C4-2B (cell line): Measurements from ENCODE around the gene NINJ1.
"Not testable (repeated sequence)": the region's sequence is repeated elsewhere in the genome, so short reads cannot be mapped to it uniquely, and the experiment has no call there.

Experiments used
- ZFX ChIP-seq: fragments of 450-650 bp; IDR thresholded peaks from 2 replicates; pipeline ENCODE4 v1.6.1; 2017
- TF ChIP-seq, protein P1 (sequence below): fragments of 450-650 bp; conservative IDR thresholded peaks from 2 replicates; pipeline ENCODE4 v1.5.1; 2017; ENCODE audit warnings: mild to moderate bottlenecking

DNA sequence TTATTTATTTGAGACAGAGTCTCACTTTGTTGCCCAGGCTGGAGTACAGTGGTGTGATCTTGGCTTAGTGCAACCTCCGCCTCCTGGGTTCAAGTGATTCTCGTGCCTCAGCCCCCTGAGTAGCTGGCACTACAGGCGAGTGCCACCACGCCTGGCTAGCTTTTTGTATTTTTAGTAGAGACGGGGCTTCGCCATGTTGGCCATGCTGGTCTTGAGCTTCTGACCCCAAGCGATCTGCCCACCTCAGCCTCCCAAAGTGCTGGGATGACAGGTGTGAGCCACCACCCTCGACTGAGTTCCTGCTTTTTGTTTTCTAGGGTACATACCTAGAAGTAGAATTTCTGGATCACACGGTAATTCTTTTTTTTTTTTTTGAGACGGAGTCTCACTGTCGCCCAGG, 33.0 kb downstream of the NINJ1 start:
- TF ChIP-seq, protein P1, sequence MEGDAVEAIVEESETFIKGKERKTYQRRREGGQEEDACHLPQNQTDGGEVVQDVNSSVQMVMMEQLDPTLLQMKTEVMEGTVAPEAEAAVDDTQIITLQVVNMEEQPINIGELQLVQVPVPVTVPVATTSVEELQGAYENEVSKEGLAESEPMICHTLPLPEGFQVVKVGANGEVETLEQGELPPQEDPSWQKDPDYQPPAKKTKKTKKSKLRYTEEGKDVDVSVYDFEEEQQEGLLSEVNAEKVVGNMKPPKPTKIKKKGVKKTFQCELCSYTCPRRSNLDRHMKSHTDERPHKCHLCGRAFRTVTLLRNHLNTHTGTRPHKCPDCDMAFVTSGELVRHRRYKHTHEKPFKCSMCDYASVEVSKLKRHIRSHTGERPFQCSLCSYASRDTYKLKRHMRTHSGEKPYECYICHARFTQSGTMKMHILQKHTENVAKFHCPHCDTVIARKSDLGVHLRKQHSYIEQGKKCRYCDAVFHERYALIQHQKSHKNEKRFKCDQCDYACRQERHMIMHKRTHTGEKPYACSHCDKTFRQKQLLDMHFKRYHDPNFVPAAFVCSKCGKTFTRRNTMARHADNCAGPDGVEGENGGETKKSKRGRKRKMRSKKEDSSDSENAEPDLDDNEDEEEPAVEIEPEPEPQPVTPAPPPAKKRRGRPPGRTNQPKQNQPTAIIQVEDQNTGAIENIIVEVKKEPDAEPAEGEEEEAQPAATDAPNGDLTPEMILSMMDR = not testable (repeated sequence)
- not testable (repeated sequence) for TF ChIP-seq ZFX
